Progenitor cell of endocrine pancreas (in vitro differentiated cells): Measurements from ENCODE around the gene MSTO1. TPM values are rescaled to one million over a fixed set of nuclear protein-coding genes. Genes with fewer than 3 reads are reported as not detected.

Source experiments
- DNase-seq: peaks from one replicate; pipeline ENCODE4 v3.0.0; 2021; ENCODE audit warnings: low spot score; ENCODE audit not compliant: unreplicated experiment
- H3K27ac Mint-ChIP-seq: 2 replicates; pipeline ENCODE4 v1.8.0; 2021; ENCODE audit warnings: mild to moderate bottlenecking, moderate library complexity, mixed read lengths
- H3K27me3 Mint-ChIP-seq: 2 replicates; pipeline ENCODE4 v1.8.0; 2021; ENCODE audit warnings: mixed read lengths
- H3K36me3 Mint-ChIP-seq: 2 replicates; pipeline ENCODE4 v1.8.0; 2022; ENCODE audit warnings: mixed read lengths; ENCODE audit not compliant: insufficient read depth
- H3K4me1 Mint-ChIP-seq: 2 replicates; pipeline ENCODE4 v1.8.0; 2021; ENCODE audit warnings: low read depth, mixed read lengths
- H3K4me3 Mint-ChIP-seq: 2 replicates; pipeline ENCODE4 v1.8.0; 2021; ENCODE audit warnings: low read depth, mild to moderate bottlenecking, moderate library complexity, mixed read lengths
- H3K9me3 Mint-ChIP-seq: 2 replicates; pipeline ENCODE4 v1.8.0; 2021; ENCODE audit warnings: low read depth, mixed read lengths
- CTCF ChIP-seq: fragments of 200-600 bp; sonication (generic); IDR thresholded peaks from one replicate; pipeline ENCODE4 v1.5.0; 2021; ENCODE audit warnings: antibody characterized with exemption, mild to moderate bottlenecking; ENCODE audit not compliant: unreplicated experiment
- total RNA-seq: library from RNA; stranded (reverse); gene quantifications from 2 replicates; pipeline ENCODE4 v1.2.1, GENCODE V29; 2021

MSTO1 gene
- total RNA-seq, 1 donor from 2014 or later: 53.4 TPM

GRCh38 chr1:155643230-155643629 is 33.2 kb downstream of the MSTO1 start:
- Mint-ChIP-seq H3K36me3 (peaks cover 2% of the 10 kb centered on the region), H3K27ac (no peak overlapping the region), H3K9me3 (peaks cover 22% of the 10 kb centered on the region), H3K4me3 (no peak overlapping the region), H3K27me3 (no peaks in the 10 kb centered on the region), H3K4me1 (no peaks in the 10 kb centered on the region)
- no peak for TF ChIP-seq CTCF
- DNase-seq: no peak

GRCh38 chr1:155645034-155645598 is 35.1 kb downstream of the MSTO1 start:
- no peak overlapping the region for H3K4me3 Mint-ChIP-seq

GRCh38 chr1:155645648-155646047 is 35.6 kb downstream of the MSTO1 start:
- H3K36me3 Mint-ChIP-seq: peaks cover 2% of the 10 kb centered on the region
- H3K4me3 Mint-ChIP-seq: no peak overlapping the region
- peaks cover 25% of the 10 kb centered on the region for H3K9me3 Mint-ChIP-seq
- H3K27me3 Mint-ChIP-seq: no peaks in the 10 kb centered on the region
- DNase-seq: no peak
- TF ChIP-seq CTCF: no peak
- H3K4me1 Mint-ChIP-seq: peaks cover 4% of the 10 kb centered on the region
- H3K27ac Mint-ChIP-seq: no peak overlapping the region

More at GRCh38 chr1:155645034-155645598, 35.1 kb downstream of the MSTO1 start:
- TF ChIP-seq CTCF: no peak
- Mint-ChIP-seq H3K27ac (no peak overlapping the region), H3K9me3 (peaks cover 24% of the 10 kb centered on the region), H3K27me3 (no peaks in the 10 kb centered on the region), H3K36me3 (peaks cover 2% of the 10 kb centered on the region), H3K4me1 (peaks cover 4% of the 10 kb centered on the region)
- no peak for DNase-seq

- Mint-ChIP-seq H3K36me3 (peaks cover 2% of the 10 kb centered on the region), H3K9me3 (peaks cover 25% of the 10 kb centered on the region), H3K27me3 (no peaks in the 10 kb centered on the region), H3K4me3 (no peak overlapping the region), H3K27ac (peak overlapping the region; percentile 30), H3K4me1 (peaks cover 4% of the 10 kb centered on the region)
- TF ChIP-seq CTCF: no peak
- no peak for DNase-seq
Measured at GRCh38 chr1:155646307-155646706, 36.3 kb downstream of the MSTO1 start.

GRCh38 chr1:155648207-155649147 is 38.5 kb downstream of the MSTO1 start:
- peak overlapping the region; percentile 64 for H3K27ac Mint-ChIP-seq
- H3K9me3 Mint-ChIP-seq: peaks cover 6% of the 10 kb centered on the region
- H3K4me1 Mint-ChIP-seq: peaks cover 4% of the 10 kb centered on the region
- H3K4me3 Mint-ChIP-seq: no peak overlapping the region
- peak; percentile 47 for TF ChIP-seq CTCF
- no peaks in the 10 kb centered on the region for H3K27me3 Mint-ChIP-seq
- H3K36me3 Mint-ChIP-seq: no peaks in the 10 kb centered on the region
- no peak for DNase-seq
